ENCODE data around the gene MFN2. TPM values are rescaled to one million over a fixed set of nuclear protein-coding genes. Genes with fewer than 3 reads are reported as not detected.

MFN2 gene
- total and polyA plus RNA-seq, 9 of the 15 experiments (the other 6 are each of a cell fraction or from before 2014, with no cell fraction given) = 10.5 to 158 (median 87.1) TPM

DNA sequence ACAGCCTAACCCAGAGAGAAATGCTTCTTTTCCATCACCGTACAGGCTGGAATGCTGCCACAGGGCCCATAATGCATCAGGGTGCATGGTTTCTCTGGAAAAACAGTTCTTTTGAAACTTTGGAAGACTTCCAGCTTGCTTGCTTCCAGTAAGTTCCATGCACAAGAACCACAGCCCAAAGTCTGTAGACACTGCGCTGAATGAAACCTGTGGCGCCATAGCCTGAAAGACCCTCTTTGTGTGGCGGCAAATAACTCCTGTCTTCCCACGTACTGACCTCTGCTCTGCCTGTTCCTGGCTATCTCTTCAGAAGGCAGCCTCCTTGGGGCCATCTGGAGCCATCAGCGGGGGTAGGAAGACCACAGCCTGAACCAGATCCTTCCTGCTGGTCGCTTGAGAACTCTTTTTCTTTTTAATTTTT, 54.1 kb downstream of the MFN2 start (continued):
- TF ChIP-seq, protein P1, sequence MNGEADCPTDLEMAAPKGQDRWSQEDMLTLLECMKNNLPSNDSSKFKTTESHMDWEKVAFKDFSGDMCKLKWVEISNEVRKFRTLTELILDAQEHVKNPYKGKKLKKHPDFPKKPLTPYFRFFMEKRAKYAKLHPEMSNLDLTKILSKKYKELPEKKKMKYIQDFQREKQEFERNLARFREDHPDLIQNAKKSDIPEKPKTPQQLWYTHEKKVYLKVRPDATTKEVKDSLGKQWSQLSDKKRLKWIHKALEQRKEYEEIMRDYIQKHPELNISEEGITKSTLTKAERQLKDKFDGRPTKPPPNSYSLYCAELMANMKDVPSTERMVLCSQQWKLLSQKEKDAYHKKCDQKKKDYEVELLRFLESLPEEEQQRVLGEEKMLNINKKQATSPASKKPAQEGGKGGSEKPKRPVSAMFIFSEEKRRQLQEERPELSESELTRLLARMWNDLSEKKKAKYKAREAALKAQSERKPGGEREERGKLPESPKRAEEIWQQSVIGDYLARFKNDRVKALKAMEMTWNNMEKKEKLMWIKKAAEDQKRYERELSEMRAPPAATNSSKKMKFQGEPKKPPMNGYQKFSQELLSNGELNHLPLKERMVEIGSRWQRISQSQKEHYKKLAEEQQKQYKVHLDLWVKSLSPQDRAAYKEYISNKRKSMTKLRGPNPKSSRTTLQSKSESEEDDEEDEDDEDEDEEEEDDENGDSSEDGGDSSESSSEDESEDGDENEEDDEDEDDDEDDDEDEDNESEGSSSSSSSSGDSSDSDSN (IDR thresholded peaks at IDR 0.05; ENCODE audit: borderline replicate concordance in 1 of 2, low read depth in 2 of 2, low read length in 2 of 2) = no peak
- TF ChIP-seq GTF2A2 (tag; IDR thresholded peaks at IDR 0.05) = no peak
- TF ChIP-seq CBFA2T3 (IDR thresholded peaks at IDR 0.05) = peak; percentile 71
- TF ChIP-seq E2F6 (IDR thresholded peaks at IDR 0.05; ENCODE audit: borderline replicate concordance in 1 of 2, extremely low read depth in 1 of 2, insufficient read depth in 1 of 2, insufficient read length in 1 of 2, low read depth in 1 of 2, low read length in 1 of 2, poor library complexity in 1 of 2, severe bottlenecking in 1 of 2) = peak in 1 of 2 experiments; percentile 12
- TF ChIP-seq, protein P2, sequence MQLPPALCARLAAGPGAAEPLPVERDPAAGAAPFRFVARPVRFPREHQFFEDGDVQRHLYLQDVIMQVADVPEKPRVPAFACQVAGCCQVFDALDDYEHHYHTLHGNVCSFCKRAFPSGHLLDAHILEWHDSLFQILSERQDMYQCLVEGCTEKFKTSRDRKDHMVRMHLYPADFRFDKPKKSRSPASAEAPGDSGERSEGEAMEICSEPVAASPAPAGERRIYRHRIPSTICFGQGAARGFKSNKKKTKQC (CRISPR knock-in tag; IDR thresholded peaks at IDR 0.05) = no peak
- TF ChIP-seq POLR2A (conservative IDR thresholded peaks at IDR 0.05) = no peak
- no peak for TF ChIP-seq E2F8 (IDR thresholded peaks at IDR 0.05; ENCODE audit: low read depth, partially characterized antibody)
